Left renal pelvis (tissue), 4 donors: ENCODE data around the gene DACH2. TPM values are rescaled to one million over a fixed set of nuclear protein-coding genes. Genes with fewer than 3 reads are reported as not detected.

Source experiments
- DNase-seq, 4 donors: peaks; one replicate each; pipeline ENCODE4 v3.0.0-alpha.2; 2013; ENCODE audit warnings: low read depth in 4 of 4, low spot score in 3 of 4
- polyA plus RNA-seq, 4 donors: library from polyadenylated mRNA; unstranded; fragments of 120-200 nt; gene quantifications; one replicate each; pipeline ENCODE4 v1.2.1, GENCODE V29; 2013; ENCODE audit not compliant: insufficient read length in 4 of 4

The DACH2 gene
- polyA plus RNA-seq, 4 donors, result 0.64 to 34.3 (median 24.6) TPM

GRCh38 chrX:86714441-86714840, 566.2 kb downstream of the DACH2 start:
- no peak for DNase-seq

DNA sequence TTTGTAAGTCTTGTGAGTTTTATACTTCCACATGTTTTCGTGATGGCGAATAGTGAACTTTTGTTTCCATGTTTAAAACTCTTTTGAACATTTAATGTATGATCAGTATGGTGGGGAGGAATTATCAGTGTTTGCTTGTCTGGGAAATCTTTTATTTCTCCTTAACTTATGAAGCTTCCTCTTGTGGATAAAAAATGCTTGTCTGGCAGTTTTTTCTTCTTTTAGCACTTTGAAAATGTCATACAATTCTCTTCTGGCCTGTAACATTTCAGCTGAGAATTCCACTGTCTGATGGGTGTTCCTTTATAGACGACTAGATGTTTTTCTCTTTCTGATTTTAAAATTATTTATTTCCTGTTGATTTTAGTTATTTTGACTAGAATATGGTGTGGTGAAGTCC, 576.0 kb downstream of the DACH2 start:
- DNase-seq, result no peak

GRCh38 chrX:86747091-86747490, 598.8 kb downstream of the DACH2 start:
- no peak for DNase-seq

GRCh38 chrX:86805241-86805640, 657.0 kb downstream of the DACH2 start:
- no peak for DNase-seq

DNA sequence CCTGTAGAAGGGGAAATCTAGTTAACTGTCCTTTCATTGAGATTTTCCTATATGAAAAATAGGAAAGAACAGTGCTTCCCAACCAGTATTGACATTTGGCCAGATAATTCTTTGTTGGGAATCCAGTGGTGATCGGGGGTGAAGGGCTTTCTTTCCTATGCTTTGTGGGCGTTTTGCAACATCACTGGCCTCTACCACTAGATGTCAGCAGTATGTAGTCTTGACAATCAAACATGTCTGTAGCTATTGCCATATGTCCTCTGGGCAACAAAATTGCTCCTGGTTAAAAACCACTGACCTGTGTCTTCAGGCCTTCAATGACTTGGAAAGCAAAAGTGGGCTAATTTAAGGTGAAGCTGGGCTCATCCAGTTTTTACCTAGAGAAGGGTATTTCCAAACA, 658.5 kb downstream of the DACH2 start:
- DNase-seq, result no peak

DNA sequence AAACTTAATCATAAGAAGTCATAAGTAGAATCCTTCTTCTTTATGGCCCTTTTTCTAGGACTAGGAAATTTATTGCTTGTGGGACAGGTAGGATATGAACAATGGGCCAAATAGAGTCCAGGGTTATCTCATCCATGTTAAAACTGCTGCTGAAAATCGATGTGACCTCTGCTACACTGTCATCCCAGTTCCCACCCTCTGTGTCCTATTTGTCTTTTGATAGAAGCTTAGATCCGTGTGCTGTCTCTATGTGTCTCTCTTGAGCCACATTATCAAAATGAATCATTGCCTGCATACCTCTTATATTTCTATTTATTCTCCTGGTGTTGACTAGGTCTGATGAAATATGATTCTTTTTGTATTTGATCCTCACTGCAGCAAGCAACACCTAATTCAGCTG, 661.4 kb downstream of the DACH2 start:
- DNase-seq, result no peak

DNA sequence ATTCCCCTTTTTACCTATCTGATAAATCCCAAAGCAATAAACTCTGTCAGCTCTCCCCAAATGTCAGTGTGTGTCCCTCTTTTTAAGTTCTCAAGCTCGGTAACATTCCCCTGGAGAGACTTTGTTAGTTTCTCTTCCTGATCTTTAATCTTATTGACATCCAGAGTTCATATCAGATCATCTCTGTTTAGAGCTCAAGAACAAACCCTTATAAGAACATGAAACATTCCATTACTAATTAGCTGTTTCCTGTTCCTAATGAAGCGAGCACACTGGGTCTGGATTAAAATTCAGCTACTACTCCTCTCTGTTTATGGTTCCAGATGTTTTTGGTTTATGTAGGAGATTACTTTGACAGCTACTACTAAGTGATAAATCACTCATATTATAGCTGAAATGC, 681.5 kb downstream of the DACH2 start:
- DNase-seq, result no peak

- DNase-seq, result no peak
These were observed 682.4 kb downstream of the DACH2 start for GRCh38 chrX:86830685-86831084.

DNA sequence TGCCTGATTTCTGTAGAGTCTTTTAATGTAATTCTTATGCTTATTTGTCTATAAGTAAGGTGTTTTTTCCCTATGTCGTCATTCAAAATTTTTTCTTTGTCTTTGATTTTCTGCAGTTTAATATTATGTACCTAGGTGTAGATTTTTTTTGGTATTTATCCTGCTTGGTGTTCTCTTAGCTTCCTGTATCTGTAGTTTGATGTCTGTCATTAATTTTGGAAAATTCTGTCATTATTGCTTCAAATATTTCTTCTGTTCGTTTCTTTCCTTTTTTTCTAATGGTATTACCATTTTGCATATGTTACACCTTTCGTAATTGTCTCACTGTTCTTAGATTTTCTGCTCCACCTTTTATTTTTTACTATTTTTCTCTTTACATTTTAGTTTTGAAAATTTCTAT, 696.9 kb downstream of the DACH2 start:
- no peak for DNase-seq

Other genes with a start within 250 kb of the DACH2 start
- 10 to 100 TPM; 22.1 to 32.9 (median 28.4) TPM for gene CHM, start 100.9 kb upstream of the DACH2 start, polyA plus RNA-seq